ENCODE results near the gene AKAP10.

The AKAP10 gene

DNA sequence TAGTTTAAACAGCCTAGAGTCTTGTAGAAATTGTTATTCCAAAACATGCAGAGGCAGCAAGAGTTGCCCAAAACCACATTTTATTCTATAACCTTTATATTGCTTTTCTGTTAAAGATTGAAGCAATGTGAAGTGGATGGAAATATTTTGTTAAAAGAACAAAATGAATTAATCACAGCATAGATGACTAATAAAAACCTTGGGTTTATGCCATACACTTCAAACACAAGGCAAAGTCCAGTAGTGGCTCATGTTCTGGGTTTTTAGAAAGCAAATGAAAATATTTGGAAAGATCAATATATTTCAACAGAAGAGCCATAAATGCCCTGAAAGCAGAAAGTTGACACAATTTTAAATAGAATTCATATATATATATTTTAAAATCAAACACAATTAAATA is 73.2 kb downstream of the AKAP10 start:
- ChIA-PET POLR2A (no interaction called here), CTCF (no interaction called here)
- no peak for DNase-seq (ENCODE audit: extremely low spot score)
- no peak for TF ChIP-seq FOXM1 (IDR thresholded peaks at IDR 0.05; ENCODE audit: borderline replicate concordance)
- no peak for TF ChIP-seq TARDBP (IDR thresholded peaks at IDR 0.05)
- no peak for TF ChIP-seq HDGF (IDR thresholded peaks at IDR 0.05; ENCODE audit: borderline replicate concordance)
- no peak for TF ChIP-seq L3MBTL2 (conservative IDR thresholded peaks at IDR 0.05)
- no peak for TF ChIP-seq LEF1 (IDR thresholded peaks at IDR 0.05; ENCODE audit: borderline replicate concordance)
- TF ChIP-seq ELF4 (IDR thresholded peaks at IDR 0.05) = no peak
- no peak for TF ChIP-seq ZNF384 (IDR thresholded peaks at IDR 0.05)
- TF ChIP-seq, protein P1, sequence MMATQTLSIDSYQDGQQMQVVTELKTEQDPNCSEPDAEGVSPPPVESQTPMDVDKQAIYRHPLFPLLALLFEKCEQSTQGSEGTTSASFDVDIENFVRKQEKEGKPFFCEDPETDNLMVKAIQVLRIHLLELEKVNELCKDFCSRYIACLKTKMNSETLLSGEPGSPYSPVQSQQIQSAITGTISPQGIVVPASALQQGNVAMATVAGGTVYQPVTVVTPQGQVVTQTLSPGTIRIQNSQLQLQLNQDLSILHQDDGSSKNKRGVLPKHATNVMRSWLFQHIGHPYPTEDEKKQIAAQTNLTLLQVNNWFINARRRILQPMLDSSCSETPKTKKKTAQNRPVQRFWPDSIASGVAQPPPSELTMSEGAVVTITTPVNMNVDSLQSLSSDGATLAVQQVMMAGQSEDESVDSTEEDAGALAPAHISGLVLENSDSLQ (IDR thresholded peaks at IDR 0.05) = no peak
- no peak for TF ChIP-seq ARNT (IDR thresholded peaks at IDR 0.05)
- no peak for TF ChIP-seq BHLHE40 (IDR thresholded peaks at IDR 0.05; ENCODE audit: borderline replicate concordance)
- no peak for TF ChIP-seq NFRKB (IDR thresholded peaks at IDR 0.05)
- TF ChIP-seq CTBP1 (IDR thresholded peaks at IDR 0.05; ENCODE audit: borderline replicate concordance) = no peak
- TF ChIP-seq SUZ12 (IDR thresholded peaks at IDR 0.05) = no peak
- TF ChIP-seq FOXA1 (IDR thresholded peaks at IDR 0.05) = no peak
- TF ChIP-seq FOXK2 (IDR thresholded peaks at IDR 0.05) = no peak

DNA sequence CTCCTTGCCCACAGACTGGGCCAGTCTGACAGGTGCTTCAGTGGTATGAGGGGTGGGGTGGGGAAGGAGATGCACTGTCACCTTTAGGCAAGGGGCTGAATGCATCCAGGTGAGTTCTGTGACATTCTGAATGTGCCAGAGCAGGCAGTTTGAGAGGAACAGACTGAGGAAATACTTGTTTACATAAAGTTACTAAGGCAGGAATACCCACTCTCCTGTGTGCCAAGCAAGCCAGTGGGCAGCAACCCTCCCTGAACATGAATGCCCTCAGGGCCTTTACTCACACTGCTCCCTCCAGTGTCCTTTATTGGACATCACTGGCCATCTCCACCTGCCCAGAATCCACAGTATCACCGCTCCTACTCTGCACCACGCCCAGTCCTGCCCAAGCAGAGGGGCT is 76.8 kb downstream of the AKAP10 start:
- no peak for DNase-seq (ENCODE audit: extremely low spot score)
- TF ChIP-seq TARDBP (IDR thresholded peaks at IDR 0.05) = no peak
- no peak for TF ChIP-seq ARNT (IDR thresholded peaks at IDR 0.05)
- ChIA-PET POLR2A (no interaction called here), CTCF (no interaction called here)

DNA sequence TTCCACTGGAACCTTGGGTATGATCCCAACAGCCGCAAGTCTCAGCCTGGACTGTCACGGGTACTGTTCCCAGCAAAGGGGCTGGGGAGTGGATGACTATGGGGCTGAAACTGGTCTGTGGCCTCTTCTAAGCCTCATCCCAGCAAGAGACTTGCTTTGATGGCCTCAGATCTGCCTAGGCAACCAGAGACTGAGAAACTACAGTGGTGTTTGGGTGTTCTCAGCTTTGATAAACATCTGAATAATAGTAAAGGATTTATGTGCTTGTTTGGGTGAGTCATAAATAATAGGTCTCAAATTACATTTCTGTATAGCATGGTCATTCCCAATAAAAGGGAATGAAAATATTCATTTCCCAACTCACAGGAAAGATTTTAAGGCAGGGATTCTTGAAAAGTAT is 79.7 kb downstream of the AKAP10 start:
- ChIA-PET POLR2A (no interaction called here), CTCF (no interaction called here)
- TF ChIP-seq SP1 (IDR thresholded peaks at IDR 0.05) (no peak), CTBP1 (IDR thresholded peaks at IDR 0.05; ENCODE audit: borderline replicate concordance) (no peak), BHLHE40 (IDR thresholded peaks at IDR 0.05; ENCODE audit: borderline replicate concordance) (no peak), FOXM1 (IDR thresholded peaks at IDR 0.05; ENCODE audit: borderline replicate concordance) (no peak), FOXK2 (IDR thresholded peaks at IDR 0.05) (no peak), ELF4 (IDR thresholded peaks at IDR 0.05) (no peak), ARNT (IDR thresholded peaks at IDR 0.05) (no peak), FOXA1 (IDR thresholded peaks at IDR 0.05) (no peak), SUZ12 (IDR thresholded peaks at IDR 0.05) (no peak), L3MBTL2 (conservative IDR thresholded peaks at IDR 0.05) (no peak), NFRKB (IDR thresholded peaks at IDR 0.05) (no peak), ZNF384 (IDR thresholded peaks at IDR 0.05) (no peak)
- TF ChIP-seq, protein P1 (IDR thresholded peaks at IDR 0.05) = no peak
- DNase-seq (ENCODE audit: extremely low spot score) = no peak

DNA sequence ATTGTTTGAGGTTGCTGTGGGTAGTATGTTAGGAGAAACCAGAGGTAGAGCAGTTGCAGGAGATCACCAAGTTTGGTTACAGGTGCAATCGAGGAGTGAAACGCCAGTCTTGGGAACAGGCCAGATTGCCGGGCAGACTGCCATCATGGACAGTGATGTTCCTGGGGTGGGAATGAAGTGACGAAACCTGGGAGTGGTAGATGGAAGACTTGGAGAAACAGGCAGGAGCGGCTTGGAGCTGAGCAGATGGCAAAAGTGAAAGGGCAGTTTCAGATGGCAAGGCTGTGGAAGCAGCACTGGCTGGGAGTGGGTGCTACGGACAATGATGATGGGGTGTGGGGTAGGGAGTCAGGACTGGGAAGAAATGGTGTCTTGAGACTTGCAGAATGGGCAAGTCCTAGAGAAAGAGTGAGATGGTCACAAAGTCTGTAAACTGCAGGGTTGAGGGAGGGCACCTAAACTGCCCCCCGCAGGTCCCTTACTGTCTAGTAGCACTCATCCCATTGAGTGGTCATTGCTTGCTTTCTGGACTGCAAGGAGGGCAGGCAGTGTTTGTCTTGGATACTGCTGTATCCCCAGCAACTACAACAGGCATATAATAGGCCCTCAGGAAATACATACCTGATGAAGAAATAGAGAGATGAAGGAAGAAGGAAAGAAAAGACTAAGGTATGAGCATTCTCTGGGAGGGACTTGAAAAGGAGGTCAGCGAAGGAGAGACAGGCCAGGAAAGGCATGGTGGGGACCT is 80.4 kb downstream of the AKAP10 start:
- ChIA-PET CTCF (no interaction called here), POLR2A (no interaction called here)
- DNase-seq (ENCODE audit: extremely low spot score) = no peak
- TF ChIP-seq, protein P1 (IDR thresholded peaks at IDR 0.05) = no peak
- TF ChIP-seq L3MBTL2 (conservative IDR thresholded peaks at IDR 0.05) (no peak), ARNT (IDR thresholded peaks at IDR 0.05) (no peak), BHLHE40 (IDR thresholded peaks at IDR 0.05; ENCODE audit: borderline replicate concordance) (no peak), SUZ12 (IDR thresholded peaks at IDR 0.05) (no peak), HDGF (IDR thresholded peaks at IDR 0.05; ENCODE audit: borderline replicate concordance) (no peak), ELF4 (IDR thresholded peaks at IDR 0.05) (no peak), LEF1 (IDR thresholded peaks at IDR 0.05; ENCODE audit: borderline replicate concordance) (no peak), SP1 (IDR thresholded peaks at IDR 0.05) (no peak), FOXK2 (IDR thresholded peaks at IDR 0.05) (no peak), FOXA1 (IDR thresholded peaks at IDR 0.05) (no peak), TARDBP (IDR thresholded peaks at IDR 0.05) (no peak), CTBP1 (IDR thresholded peaks at IDR 0.05; ENCODE audit: borderline replicate concordance) (no peak), FOXM1 (IDR thresholded peaks at IDR 0.05; ENCODE audit: borderline replicate concordance) (no peak), NFRKB (IDR thresholded peaks at IDR 0.05) (no peak), ZNF384 (IDR thresholded peaks at IDR 0.05) (no peak)

DNA sequence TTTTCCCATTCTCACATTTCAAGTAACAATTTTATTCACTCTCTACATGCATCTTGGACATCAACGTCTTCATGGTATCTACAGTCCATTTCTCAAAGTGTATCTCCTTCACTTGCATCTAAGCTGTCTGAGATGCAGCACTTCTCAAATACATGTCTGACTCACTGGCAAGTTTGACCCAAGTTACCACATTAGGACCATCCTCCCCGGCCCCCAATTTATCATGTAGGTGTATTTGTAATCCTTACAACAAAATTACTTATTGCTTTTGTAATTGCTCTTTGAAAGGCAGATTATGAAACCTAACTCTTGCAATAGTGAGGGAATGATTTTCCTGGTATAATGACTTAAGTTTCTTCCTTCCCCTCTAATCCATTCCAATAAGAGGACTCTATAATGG is 80.9 kb downstream of the AKAP10 start:
- CTCF ChIA-PET = no interaction called here
- DNase-seq (ENCODE audit: extremely low spot score) = no peak
- no peak for TF ChIP-seq FOXK2 (IDR thresholded peaks at IDR 0.05)
- no peak for TF ChIP-seq ARNT (IDR thresholded peaks at IDR 0.05)
- TF ChIP-seq CTBP1 (IDR thresholded peaks at IDR 0.05; ENCODE audit: borderline replicate concordance) = no peak
- TF ChIP-seq, protein P1 (IDR thresholded peaks at IDR 0.05) = no peak
- no peak for TF ChIP-seq SUZ12 (IDR thresholded peaks at IDR 0.05)
- no peak for TF ChIP-seq FOXA1 (IDR thresholded peaks at IDR 0.05)
- no peak for TF ChIP-seq LEF1 (IDR thresholded peaks at IDR 0.05; ENCODE audit: borderline replicate concordance)
- TF ChIP-seq SP1 (IDR thresholded peaks at IDR 0.05) = no peak
- TF ChIP-seq TARDBP (IDR thresholded peaks at IDR 0.05) = no peak
- no peak for TF ChIP-seq BHLHE40 (IDR thresholded peaks at IDR 0.05; ENCODE audit: borderline replicate concordance)
- TF ChIP-seq HDGF (IDR thresholded peaks at IDR 0.05; ENCODE audit: borderline replicate concordance) = no peak
- TF ChIP-seq NFRKB (IDR thresholded peaks at IDR 0.05) = no peak
- TF ChIP-seq FOXM1 (IDR thresholded peaks at IDR 0.05; ENCODE audit: borderline replicate concordance) = no peak
- TF ChIP-seq ELF4 (IDR thresholded peaks at IDR 0.05) = no peak
- no peak for TF ChIP-seq L3MBTL2 (conservative IDR thresholded peaks at IDR 0.05)
- no peak for TF ChIP-seq ZNF384 (IDR thresholded peaks at IDR 0.05)
- POLR2A ChIA-PET = no interaction called here

All from HEK293T (cell line).